HCT116 (cell line): Measurements from ENCODE around the gene OSBPL10. TPM values are rescaled to one million over a fixed set of nuclear protein-coding genes. Genes with fewer than 3 reads are reported as not detected.

Experiments
- ATAC-seq: fragments of 200-7000 bp; cut with Tn5 transposase; 2 replicates; pipeline ENCODE4 v1.9.1; 2020; ENCODE audit warnings: mild to moderate bottlenecking, moderate library complexity
- BruUV-seq: library from RNA; stranded (reverse); fragments of 400-500 nt; replicated peaks from 2 replicates; lab custom pipeline; 2021; lab: Mats Ljungman, UMichigan
- CTCF ChIA-PET: fragments of 300-600 bp; sonication (Branson Sonifier 250); formaldehyde crosslinking; loops from one replicate; lab custom pipeline; 2021; ENCODE audit warnings: antibody characterized with exemption; lab: Charles Lee
- POLR2A ChIA-PET: fragments of 300-600, 350-600 bp; sonication (Branson Sonifier 250); formaldehyde crosslinking; loops from one replicate; lab custom pipeline; 2021; ENCODE audit warnings: antibody characterized with exemption; lab: Charles Lee
- RAD21 ChIA-PET, 2 experiments: fragments of 300-600 bp; sonication (Branson Sonifier 250); formaldehyde crosslinking; loops; one replicate each; lab custom pipeline; 2023; ENCODE audit warnings: low total read pairs in 2 of 2; ENCODE audit not compliant: uncharacterized antibody in 2 of 2, unreplicated experiment in 2 of 2, low non-redundant PET in 1 of 2; lab: Charles Lee
- DNase-seq: peaks from one replicate; pipeline ENCODE4 v3.0.0-alpha.2; 2010; ENCODE audit warnings: low read depth, low spot score
- H2AFZ ChIP-seq: fragments of 200-600 bp; shearing (Covaris generic), sonication (generic); 2 replicates; pipeline ENCODE4 v1.6.1; 2017; ENCODE audit warnings: low read depth, mixed run types, mixed read lengths, antibody characterized with exemption, low read length; ENCODE audit not compliant: poor library complexity, severe bottlenecking
- H3K27ac ChIP-seq: 2 replicates; pipeline ENCODE4 v1.5.1; 2012; ENCODE audit warnings: low read depth, low read length
- H3K27me3 ChIP-seq: fragments of 200-600 bp; sonication (generic); 2 replicates; pipeline ENCODE4 v1.6.1; 2016; ENCODE audit warnings: mixed run types, low read length, mixed read lengths; ENCODE audit not compliant: insufficient read depth
- H3K36me3 ChIP-seq, 2 experiments: fragments of 200-500 bp in 1 of 2; fragments of 200-600 bp in 1 of 2; sonication (Bioruptor generic) in 1 of 2; sonication (generic) in 1 of 2; 2 replicates each; pipeline versions ENCODE4 v1.5.1 to v1.6.1; 2014 to 2016; ENCODE audit warnings: low read length in 2 of 2, inconsistent platforms in 1 of 2, mixed read lengths in 1 of 2, mixed run types in 1 of 2; ENCODE audit not compliant: insufficient read depth in 2 of 2, control insufficient read depth in 1 of 2
- H3K4me1 ChIP-seq, 2 experiments: fragments of 200-600 bp in 1 of 2; sonication (generic) in 1 of 2; 2 replicates each; pipeline versions ENCODE4 v1.5.1 to v1.6.1; 2012 to 2017; ENCODE audit warnings: low read length in 2 of 2, inconsistent platforms in 1 of 2, mild to moderate bottlenecking in 1 of 2, mixed read lengths in 1 of 2, mixed run types in 1 of 2, moderate library complexity in 1 of 2; ENCODE audit not compliant: insufficient read depth in 2 of 2, control insufficient read depth in 1 of 2
- H3K4me2 ChIP-seq: fragments of 200-600 bp; sonication (generic); 2 replicates; pipeline ENCODE4 v1.6.1; 2017; ENCODE audit warnings: mixed run types, low read length, mixed read lengths
- H3K4me3 ChIP-seq, 2 experiments: fragments of 200-600 bp in 1 of 2; sonication (generic) in 1 of 2; replicated peaks in 1 of 2; 2 replicates each; pipeline ENCODE4 v1.5.1; 2011 to 2016; ENCODE audit warnings: low read length in 2 of 2, control low read depth in 1 of 2, low read depth in 1 of 2, mild to moderate bottlenecking in 1 of 2, mixed read lengths in 1 of 2, mixed run types in 1 of 2
- H3K79me2 ChIP-seq: fragments of 200-600 bp; sonication (generic); 2 replicates; pipeline ENCODE4 v1.6.1; 2017; ENCODE audit warnings: mild to moderate bottlenecking, mixed run types, low read length, moderate library complexity, mixed read lengths; ENCODE audit not compliant: insufficient read depth
- H3K9ac ChIP-seq: fragments of 200-600 bp; sonication (generic); 2 replicates; pipeline ENCODE4 v1.6.1; 2016; ENCODE audit warnings: low read length, mixed read lengths
- H3K9me2 ChIP-seq: fragments of 200-600 bp; sonication (generic), shearing (Covaris generic); 2 replicates; pipeline ENCODE4 v1.6.1; 2017; ENCODE audit warnings: mixed run types, mild to moderate bottlenecking, moderate library complexity; ENCODE audit not compliant: insufficient read depth
- H3K9me3 ChIP-seq, 2 experiments: fragments of 200-500 bp in 1 of 2; fragments of 200-600 bp in 1 of 2; sonication (Bioruptor generic) in 1 of 2; sonication (generic) in 1 of 2; 2 replicates each; pipeline ENCODE4 v1.6.1; 2014 to 2017; ENCODE audit warnings: low read length in 2 of 2, mixed read lengths in 2 of 2, inconsistent platforms in 1 of 2, low read depth in 1 of 2, mild to moderate bottlenecking in 1 of 2, mixed run types in 1 of 2, moderate library complexity in 1 of 2; ENCODE audit not compliant: control insufficient read depth in 1 of 2, insufficient read depth in 1 of 2
- H4K20me1 ChIP-seq: fragments of 200-600 bp; sonication (generic), shearing (Covaris generic); 2 replicates; pipeline ENCODE4 v1.6.1; 2017; ENCODE audit warnings: mixed run types, mild to moderate bottlenecking, moderate library complexity; ENCODE audit not compliant: insufficient read depth
- ATF3 ChIP-seq: IDR thresholded peaks from 2 replicates; pipeline ENCODE4 v1.6.1; 2012
- EGR1 ChIP-seq: IDR thresholded peaks from 2 replicates; pipeline ENCODE4 v1.6.1; 2012; ENCODE audit warnings: low read depth
- ELF1 ChIP-seq: IDR thresholded peaks from 2 replicates; pipeline ENCODE4 v1.6.1; 2012; ENCODE audit warnings: low read depth, borderline replicate concordance
- EZH2 ChIP-seq: fragments of 200-600 bp; sonication (generic); IDR thresholded peaks from 2 replicates; pipeline ENCODE4 v1.6.1; 2017; ENCODE audit warnings: antibody characterized with exemption, mixed run types
- FOSL1 ChIP-seq: IDR thresholded peaks from 2 replicates; pipeline ENCODE4 v1.6.1; 2012; ENCODE audit warnings: low read depth
- MAX ChIP-seq: IDR thresholded peaks from 2 replicates; pipeline ENCODE4 v1.6.1; 2012
- REST ChIP-seq: IDR thresholded peaks from 2 replicates; pipeline ENCODE4 v1.6.1; 2012; ENCODE audit warnings: low read depth
- TCF7L2 ChIP-seq: IDR thresholded peaks from 2 replicates; pipeline ENCODE4 v1.7.0; 2011; ENCODE audit warnings: borderline replicate concordance, inconsistent platforms; ENCODE audit not compliant: insufficient read depth, insufficient read length; ENCODE audit errors: extremely low read depth
- ZBTB33 ChIP-seq: IDR thresholded peaks from 2 replicates; pipeline ENCODE4 v1.6.1; 2011; ENCODE audit warnings: mild to moderate bottlenecking, low read length, moderate library complexity; ENCODE audit not compliant: insufficient replicate concordance; ENCODE audit errors: extremely low read depth
- intact Hi-C: fragments of 100-400 bp; cut with micrococcal nuclease; formaldehyde crosslinking; loops from 2 replicates; pipeline ENCODE4 v1.10.0; 2022
- total RNA-seq: library from RNA; stranded (reverse); gene quantifications from one replicate; pipeline ENCODE4 v1.2.1, GENCODE V29; 2021; ENCODE audit not compliant: unreplicated experiment

The OSBPL10 gene
- total RNA-seq, 1 experiment from 2014 or later: 25.8 TPM

- BruUV-seq: no TSS peak
Measured at GRCh38 chr3:31752305-31753049, 228.6 kb downstream of the OSBPL10 start.

GRCh38 chr3:31750341-31750740 is 230.7 kb downstream of the OSBPL10 start:
- POLR2A ChIA-PET: no interaction called here
- TF ChIP-seq ATF3 (no peak), TCF7L2 (no peak), EZH2 (no peak), MAX (no peak), REST (no peak)

More at GRCh38 chr3:31752305-31753049, 228.6 kb downstream of the OSBPL10 start:
- Histone ChIP-seq H3K36me3 (no peaks in the 10 kb centered on the region), H3K4me1 (no peaks in the 10 kb centered on the region), H3K27ac (no peak overlapping the region), H3K27me3 (no peaks in the 10 kb centered on the region), H3K79me2 (no peaks in the 10 kb centered on the region), H4K20me1 (no peaks in the 10 kb centered on the region), H3K9ac (no peak overlapping the region), H2AFZ (no peak overlapping the region), H3K4me2 (no peak overlapping the region), H3K9me2 (no peaks in the 10 kb centered on the region), H3K4me3 (no peak overlapping the region), H3K9me3 (no peaks in the 10 kb centered on the region)
- TF ChIP-seq EGR1: no peak
- TF ChIP-seq ZBTB33: no peak
- TF ChIP-seq ELF1: no peak
- TF ChIP-seq TCF7L2: no peak
- no peak for TF ChIP-seq FOSL1
- RAD21 ChIA-PET: no interaction called here
- POLR2A ChIA-PET: no interaction called here
- no peak for DNase-seq
- CTCF ChIA-PET: no interaction called here
- intact Hi-C loops: no loop called here
- ATAC-seq: no peak

More at GRCh38 chr3:31750341-31750740, 230.7 kb downstream of the OSBPL10 start:
- Histone ChIP-seq H2AFZ (no peak overlapping the region), H3K4me2 (no peak overlapping the region), H3K4me3 (no peak overlapping the region), H3K4me1 (no peaks in the 10 kb centered on the region), H3K9me2 (no peaks in the 10 kb centered on the region), H3K9me3 (no peaks in the 10 kb centered on the region), H3K36me3 (no peaks in the 10 kb centered on the region), H3K79me2 (no peaks in the 10 kb centered on the region), H3K9ac (no peak overlapping the region), H3K27ac (no peak overlapping the region), H4K20me1 (no peaks in the 10 kb centered on the region), H3K27me3 (no peaks in the 10 kb centered on the region)
- ChIA-PET CTCF (no interaction called here), RAD21 (no interaction called here)
- no peak for ATAC-seq
- BruUV-seq: no TSS peak
- intact Hi-C loops: no loop called here
- DNase-seq: no peak
